GM19023 (cell line): Measurements from ENCODE around the gene ZNF107.

Experiments
- ATAC-seq: cut with Tn5 transposase; IDR thresholded peaks from one replicate; pipeline ENCODE4 v1.9.1; 2021; ENCODE audit warnings: mild to moderate bottlenecking, moderate library complexity; ENCODE audit not compliant: unreplicated experiment

The ZNF107 gene

DNA sequence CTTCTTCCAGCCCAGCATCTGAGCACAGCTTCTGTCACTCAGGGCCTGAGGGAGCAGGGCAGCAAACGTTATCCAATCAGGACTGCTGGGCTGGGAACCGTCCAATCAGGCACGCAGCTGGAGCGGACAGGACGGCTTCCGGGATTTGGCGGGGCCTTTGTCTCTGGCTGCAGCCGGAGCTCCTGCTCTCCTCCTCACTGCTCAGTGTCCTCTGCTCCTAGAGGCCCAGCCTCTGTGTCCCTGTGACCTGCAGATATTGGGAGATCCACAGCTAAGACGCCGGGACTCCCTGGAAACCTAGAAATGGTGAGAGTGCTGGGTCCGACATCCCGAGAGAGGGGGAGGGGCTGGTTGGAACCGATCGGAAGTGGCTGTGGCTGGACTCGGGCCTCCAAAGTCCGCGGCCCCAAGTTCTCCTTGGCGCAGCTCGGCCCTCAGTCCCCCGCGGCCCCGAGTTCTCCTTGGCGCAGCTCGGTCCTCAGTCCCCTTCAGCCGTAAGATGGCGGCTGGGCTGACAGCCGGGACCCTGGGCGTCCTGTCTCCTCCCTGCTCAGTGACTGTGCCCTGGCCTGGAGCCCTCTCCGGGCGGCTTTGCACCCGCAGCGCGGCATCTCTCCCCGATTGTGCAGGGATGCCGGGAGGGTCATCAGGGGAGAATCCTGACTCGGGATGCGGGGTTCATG, at the start of gene ZNF107:
ZNF107 (plus strand) TSS at position 154 of the 683 bp plus-strand sequence; CDS start at position 304, 150 bp downstream.
- peak; percentile 100 for ATAC-seq

DNA sequence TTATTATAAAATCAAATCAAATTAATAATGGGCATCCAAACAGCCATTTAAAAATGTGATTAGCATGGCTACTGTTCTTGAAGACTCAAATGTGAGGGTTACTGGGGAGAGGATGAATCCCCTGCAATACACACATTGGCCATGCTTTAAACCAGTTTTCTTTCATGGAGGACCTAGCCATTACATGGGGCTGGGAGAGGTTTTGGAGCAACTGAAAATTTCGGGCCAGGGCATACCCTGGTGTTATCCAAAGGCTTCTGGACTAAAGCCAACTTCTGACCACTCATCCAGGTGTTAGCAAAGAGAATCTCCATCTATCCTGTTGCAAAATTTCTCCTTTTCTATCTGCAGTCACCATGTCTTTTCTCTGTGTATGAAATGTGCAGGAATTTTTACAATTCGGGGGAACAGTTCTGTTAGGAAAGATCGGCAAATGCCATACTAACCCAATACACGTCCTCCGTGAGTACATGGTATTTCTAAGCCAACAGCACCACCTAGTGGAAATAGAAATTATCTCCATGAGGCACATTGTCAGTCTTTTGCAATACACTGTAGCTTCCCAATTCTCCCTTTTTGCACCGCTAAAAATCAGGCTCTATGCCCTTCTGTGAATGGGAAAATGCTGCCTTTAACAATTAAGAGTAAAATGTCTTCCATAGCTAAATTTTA, 47.0 kb upstream of the ZNF107 start:
- no peak for ATAC-seq

DNA sequence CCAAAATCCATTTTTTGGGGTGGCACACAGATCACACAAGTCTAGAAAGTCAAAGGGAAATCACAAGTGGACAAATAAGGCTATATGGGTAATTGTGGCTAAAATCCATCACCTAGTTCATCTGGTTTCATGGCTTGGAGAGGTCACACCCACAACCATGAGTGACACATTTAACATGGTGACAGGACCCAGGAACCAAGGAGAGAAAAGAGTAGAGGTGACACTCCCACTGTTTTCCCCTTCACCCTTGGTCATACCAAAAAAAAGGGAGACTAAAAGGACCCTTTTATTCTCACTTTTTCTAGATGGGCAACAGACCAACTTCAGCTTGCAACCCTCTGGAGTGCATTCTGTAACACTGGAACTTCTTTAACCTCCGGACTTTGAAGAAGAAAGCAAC, 46.2 kb upstream of the ZNF107 start:
- no peak for ATAC-seq

DNA sequence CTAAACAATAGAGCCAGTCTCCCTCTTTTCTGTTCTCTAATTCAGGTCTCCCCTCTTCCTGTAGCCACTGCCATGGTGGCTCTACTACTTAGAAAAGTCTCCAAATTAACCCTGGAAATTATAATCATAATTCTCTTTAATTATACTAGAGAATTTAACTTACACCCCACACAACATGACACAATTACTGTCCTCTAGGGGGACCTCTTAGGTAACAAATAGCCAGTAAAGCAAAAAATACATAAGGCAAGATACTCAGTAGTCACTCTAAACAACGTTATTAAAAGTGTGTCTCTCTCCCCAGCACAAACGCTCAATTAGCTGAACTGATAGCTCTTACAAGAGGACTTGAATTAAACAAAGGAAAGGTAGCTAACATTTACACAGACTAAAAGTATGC, 44.3 kb upstream of the ZNF107 start:
- no peak for ATAC-seq

DNA sequence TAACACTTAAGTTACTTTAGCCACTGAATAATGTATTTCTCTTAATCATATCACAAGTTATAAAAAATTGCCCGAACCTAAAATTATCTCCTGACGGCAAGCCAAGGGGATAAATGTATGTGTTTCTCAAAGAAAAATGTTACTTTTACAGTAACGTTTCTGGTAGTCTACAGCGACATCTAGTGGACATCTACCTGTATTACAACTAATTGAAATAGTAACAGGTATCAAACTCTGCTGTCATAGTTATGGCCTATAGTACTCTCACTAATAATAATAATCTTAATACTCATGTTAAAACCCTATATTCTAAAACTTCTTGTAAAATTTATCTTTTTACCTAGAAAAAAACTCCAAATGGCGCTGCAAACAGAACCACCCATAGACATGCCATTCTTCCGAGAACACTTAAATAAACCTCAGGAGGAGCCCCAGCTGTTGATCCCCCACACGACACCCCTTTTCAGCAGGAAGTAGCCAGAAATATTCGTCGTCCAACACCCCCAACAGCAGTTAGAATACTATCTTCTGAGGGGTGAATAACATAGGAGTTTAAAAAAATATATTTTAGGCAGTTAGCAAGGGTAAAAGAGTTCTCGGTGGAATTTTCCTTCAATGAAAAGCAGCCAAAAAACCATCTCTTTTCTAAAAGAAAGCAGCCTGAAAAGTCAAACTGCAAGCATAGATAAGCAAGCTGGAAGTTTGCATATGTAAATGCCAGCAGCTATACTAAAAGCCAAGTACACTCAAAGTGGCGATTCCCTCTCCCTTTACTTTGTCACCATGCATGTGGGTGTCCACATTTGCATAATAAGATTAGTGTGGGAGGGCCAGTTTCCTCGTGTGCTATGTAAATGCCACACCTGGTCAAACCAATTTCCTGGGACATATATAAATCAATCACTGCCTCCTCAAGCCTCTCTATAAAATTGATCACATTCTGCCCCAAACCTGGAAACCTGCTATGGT, 40.5 kb upstream of the ZNF107 start:
- peak; percentile 77 for ATAC-seq

DNA sequence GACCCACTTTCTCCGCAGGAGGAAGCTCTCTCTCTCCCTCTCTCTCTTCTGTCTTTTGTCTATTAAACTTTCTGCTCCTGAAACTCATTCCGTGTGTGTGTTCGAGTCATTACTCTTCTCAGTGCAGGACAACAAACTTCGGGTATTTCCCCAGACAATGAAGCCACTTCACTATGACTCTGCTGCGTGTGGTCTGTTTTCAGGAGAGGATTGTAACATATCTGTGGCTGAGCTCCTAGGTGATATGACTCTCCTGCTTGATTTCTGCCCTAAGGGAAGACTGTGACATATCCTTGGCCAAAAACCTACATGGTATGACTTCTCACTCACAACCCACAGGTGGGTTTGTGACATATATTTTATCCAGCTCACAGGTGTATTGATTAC, 39.9 kb upstream of the ZNF107 start:
- peak; percentile 39 for ATAC-seq

DNA sequence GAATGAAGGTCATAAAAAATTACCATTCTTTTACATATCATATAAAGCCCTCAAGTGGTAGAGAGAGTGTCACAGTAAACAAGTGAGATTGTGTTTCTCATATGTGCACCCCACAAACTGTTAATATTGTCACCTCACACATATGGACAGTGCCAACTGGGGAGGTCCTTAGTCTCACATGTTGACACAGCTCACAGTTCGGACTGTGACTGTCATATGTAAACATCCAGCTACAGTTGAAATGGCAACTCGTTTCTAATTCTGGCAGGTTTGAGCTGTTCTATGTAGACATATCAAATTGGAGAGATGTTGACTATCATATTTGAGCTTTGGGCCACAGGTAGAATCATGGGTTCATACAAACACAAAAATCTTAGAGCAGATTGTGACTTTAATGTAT, 39.4 kb upstream of the ZNF107 start:
- no peak for ATAC-seq

DNA sequence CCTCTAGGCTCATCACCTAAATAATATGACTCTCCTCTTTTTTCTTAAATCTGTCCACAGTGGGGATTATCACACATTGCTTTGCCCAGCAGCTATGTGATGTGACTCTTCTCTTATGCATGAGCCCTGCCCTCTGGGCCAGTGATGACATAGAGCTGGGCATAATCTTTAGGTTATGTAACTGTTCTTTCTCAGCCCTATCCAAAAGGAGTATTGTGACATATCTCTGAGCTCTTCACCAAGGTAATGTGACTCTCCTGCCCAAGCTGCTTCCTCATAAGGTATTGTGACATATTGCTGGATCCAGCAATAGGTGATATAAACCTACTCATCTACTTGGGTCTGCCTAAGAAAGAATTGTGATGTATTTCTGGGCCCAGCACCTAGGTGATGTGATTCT, 37.7 kb upstream of the ZNF107 start:
- no peak for ATAC-seq

DNA sequence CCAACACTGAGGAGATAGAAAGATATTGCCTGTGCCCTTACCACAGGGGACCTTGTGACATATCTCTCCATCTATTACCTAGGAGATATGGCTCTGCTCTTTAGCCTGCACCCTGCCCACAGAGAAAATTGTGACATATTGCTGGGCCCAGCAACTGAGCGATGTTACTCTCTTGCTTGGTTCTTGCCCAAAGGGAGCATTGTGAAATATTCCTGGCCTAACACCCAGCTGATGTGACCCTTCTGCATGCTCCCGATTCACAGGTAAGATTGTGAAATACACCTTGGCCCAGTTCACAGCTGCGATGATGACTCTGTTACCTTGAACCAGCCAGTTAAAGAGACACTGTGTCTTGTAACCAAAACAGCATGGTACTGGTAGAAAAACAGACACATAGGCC, 37.2 kb upstream of the ZNF107 start:
- no peak for ATAC-seq

DNA sequence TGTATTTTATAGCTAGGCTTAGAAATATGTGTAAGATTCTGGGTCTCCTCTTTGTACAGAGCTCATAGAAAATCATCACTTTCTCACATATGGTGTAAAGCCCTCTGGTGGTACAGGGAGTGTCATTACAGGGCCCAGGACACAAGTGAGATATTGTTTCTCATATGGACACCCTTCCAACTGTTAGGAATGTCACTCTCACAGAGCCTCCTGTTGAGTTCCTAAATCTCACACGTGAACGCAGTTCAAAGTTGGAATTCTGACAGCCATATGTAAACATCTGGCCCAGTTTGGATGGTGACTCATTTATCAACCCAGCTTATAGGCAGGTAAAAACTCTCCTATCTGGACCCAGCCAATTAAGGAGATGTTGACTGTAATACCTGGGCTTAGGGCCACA, 35.4 kb upstream of the ZNF107 start:
- ATAC-seq = no peak

DNA sequence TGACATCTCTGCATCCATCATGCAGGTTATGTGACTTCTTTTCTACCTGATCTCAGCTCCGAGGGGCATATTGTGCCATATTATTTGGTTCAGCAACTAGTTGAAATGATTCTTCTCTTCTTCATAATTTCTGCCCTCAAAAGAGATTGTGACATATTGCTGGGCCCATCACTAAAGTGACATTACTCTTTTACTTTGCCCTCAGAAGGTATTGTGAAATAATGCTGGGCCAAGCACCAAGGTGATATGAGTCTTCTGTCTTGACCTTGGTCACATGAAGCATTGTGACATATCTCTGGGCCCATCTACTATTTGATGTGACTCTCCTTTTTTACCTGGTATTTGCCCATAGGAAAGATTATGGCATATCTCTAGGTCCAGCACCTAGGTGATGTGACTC, 33.9 kb upstream of the ZNF107 start:
- ATAC-seq = no peak

DNA sequence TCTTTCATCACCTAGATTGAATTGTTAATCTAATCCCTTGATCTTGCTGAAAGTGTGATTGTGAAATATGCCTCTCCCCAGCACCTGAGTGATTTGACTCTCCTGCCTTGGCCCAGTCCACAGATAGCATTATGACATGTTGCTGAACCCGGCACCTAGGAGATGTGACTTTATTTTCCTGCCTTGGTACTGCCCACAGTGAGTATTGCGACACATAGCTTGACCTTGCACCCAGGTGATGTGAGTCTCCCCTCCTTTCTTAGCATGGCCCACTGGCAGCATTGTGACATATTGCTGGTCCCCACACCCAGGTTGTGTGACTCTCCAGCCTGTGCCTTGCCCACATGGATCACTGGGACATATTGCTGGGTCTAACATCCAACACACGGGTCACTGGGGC, 32.5 kb upstream of the ZNF107 start:
- ATAC-seq = no peak

DNA sequence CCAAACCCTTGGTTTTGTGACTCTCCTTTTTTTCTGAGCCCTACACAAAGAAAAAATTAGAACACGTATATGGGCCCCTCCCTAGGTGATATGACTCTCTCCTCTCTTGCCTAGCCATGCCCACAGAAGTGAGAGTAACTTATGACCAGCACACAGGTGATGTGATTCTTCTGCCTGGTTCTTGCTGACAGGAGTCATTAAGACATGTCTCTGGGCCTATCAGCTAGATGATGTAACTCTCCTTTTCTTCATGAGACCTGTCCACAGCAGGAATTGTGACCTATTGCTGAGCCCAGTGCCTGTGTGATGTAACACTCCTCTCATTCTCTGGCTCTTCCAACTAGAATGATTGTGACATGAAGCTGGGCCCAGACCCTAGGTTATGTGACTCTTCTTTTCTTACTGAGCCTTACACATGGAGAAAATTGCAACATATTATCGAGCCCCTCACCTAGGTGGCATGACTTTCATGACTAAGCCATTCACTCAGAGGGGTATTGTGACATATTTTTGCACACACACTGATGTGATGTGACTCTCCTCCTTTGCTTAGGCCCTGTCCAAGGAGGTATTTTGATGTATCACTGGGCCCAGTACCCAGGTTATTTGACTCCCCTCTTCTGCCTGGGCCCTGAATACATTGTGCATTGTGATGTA, 31.4 kb upstream of the ZNF107 start:
- ATAC-seq = no peak

DNA sequence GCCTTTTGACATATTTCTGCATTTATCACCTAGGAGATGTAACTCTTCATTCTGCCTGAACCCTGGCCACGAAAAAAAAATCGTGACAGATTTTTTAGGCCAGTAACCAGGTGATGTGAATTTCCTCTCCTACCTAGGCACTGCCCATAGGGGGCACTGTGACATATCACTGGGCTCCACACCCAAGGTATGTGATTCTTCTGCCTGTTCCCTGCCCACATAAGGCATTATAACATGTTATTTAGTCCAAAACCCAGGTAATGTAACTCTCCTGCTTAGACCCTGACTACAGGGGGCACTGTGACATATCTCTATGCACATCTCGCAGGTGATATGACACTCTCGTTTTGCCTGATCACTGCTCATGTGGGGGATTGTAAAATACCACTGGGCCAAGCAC, 29.5 kb upstream of the ZNF107 start:
- ATAC-seq = no peak

DNA sequence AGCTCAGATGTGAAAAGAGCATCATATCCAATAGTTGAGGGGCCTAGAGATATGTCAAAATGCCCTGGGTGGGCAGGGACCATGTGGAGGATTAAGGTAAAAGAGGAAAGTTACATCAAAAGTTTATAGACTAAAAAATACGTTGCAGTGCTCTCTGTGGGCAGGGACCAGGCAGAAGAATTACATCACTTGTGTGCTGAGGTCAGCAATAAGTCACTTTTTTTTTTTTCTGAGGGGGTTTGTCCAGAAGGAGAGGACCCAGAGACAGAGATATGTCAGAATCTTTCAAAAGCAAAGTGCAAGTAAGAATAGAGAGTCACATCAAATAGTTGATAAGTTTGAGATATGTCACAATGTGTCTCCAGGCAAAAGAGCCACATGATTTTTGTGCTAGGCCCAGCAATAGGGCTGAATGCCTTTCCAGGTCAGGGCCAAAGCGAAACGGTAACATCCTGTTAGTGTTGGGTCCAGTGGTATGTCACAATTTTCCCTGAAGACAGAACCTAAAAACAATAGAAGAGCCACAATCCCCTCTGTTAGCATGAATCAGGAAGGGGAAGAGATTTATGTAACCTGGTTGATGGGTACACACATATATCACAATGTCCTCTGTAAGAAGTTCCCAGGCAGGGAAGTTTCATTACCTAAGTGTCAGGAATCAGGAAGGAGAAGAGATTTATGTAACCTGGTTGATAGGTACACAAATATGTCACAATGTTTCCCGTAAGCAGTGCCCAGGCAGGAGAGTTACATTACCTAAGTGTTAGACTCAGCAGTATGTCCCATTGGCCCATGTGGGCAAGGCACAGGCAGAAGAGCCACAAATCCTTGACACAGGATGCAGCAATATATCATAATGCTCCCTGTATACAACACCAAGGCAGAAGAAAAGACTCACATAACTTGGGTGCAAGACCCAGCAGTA, 28.1 kb upstream of the ZNF107 start:
- ATAC-seq = no peak

DNA sequence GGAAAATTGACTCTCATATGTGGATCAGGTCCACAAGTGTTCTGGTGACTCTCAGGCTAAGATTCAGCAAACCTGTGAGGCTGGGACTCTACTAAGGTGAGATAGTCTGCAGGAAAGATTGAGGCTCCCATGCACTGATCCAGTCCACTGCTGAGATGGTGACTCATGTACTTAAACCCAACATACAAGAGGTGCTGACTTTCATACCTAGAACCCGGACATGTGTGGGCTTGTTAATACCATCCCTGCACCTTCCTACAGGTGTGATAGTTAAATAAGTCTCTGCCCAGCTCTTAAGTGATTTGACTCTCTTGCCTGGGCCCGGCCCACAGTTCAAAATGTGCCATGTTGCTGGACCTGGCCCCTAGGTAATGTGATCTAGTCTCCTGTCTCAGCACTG, 27.1 kb upstream of the ZNF107 start:
- ATAC-seq = no peak

DNA sequence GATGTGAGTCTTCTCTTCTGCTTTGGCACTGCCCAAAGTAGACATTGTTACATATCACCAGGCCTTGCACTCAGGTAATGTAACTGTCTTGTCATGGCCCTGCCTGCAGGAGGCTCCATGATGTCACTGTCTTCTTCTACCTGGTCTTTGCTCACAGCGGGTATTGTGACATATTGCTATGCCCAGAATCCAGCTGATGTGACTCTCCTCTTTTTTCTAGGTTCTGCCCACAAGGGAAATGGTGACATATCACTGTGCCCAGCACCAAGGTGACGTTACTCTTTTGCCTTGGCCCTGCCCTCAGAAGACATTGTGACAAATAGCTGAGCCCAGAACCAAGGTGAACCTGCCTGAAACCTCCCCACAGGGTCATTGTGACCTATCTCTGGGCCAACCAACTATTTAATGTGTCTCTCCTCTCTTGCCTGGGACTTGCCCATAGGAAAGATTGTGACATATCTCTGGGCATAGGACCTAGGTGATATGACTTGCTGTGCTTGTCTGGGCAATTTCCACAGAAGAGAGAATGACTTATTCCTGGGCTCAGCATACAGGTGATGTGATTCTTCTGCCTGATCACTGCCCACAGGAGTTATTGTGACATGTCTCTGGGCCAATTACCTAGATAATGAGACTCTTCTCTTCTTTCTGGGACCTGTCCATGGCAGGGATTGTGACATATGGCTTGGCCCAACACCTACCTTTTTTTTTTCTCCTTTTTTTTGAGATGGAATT, 26.5 kb upstream of the ZNF107 start:
- no peak for ATAC-seq

DNA sequence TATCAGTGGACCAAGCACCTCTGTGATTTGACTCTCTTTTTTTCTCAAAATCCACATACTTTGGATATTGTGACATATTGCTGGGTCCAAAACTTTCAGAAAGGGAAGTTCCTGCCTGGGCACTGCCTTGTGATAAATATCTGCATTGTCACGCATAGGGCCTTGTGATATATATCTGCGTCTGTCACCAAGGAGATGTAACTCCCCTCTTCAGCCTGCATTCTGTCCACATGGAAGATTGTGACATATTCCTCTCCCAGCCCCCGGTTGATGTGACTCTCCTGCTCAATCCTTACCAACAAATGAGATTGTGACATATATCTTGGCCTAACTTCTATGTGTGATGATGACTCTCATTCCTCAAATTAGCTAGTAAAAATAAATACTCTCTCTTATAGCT, 25.4 kb upstream of the ZNF107 start:
- ATAC-seq = no peak

DNA sequence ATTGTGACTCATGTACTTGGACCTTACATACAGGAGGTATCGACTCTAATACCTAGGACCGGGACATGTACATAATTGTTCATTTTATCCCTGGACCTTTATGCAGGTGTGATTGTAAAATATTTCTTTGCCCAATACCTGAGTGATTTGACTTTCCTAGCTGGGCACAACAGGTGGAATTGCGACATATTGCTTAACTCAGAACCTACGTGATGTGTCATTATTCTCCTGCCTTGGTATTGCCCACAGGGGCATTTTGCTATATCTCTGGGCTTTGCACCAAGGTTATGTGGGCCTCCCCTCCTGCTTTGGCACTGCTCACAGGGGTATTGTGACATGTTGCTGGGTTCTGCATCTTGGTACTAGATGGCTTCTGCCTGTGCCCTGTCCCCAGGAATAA, 23.9 kb upstream of the ZNF107 start:
- no peak for ATAC-seq
